Parathyroid adenoma (tissue), 2 donors: ENCODE measurements around the gene BTG2.

Experiments
- H2AFZ ChIP-seq: fragments of 300-600 bp; sonication (generic); one replicate; pipeline ENCODE4 v1.7.0; 2017; ENCODE audit warnings: antibody characterized with exemption, mild to moderate bottlenecking
- H3K27ac ChIP-seq: fragments of 300-600 bp; sonication (generic); one replicate; pipeline ENCODE4 v1.7.0; 2017
- H3K27me3 ChIP-seq: fragments of 300-600 bp; sonication (generic); one replicate; pipeline ENCODE4 v1.7.0; 2017; ENCODE audit warnings: low read length; ENCODE audit not compliant: control insufficient read depth, insufficient read depth
- H3K36me3 ChIP-seq: fragments of 300-600 bp; sonication (generic); one replicate; pipeline ENCODE4 v1.7.0; 2017; ENCODE audit warnings: low read length; ENCODE audit not compliant: control insufficient read depth, insufficient read depth
- H3K4me1 ChIP-seq: fragments of 300-600 bp; sonication (generic); one replicate; pipeline ENCODE4 v1.7.0; 2017; ENCODE audit warnings: control low read depth
- H3K4me2 ChIP-seq: fragments of 300-600 bp; sonication (generic); one replicate; pipeline ENCODE4 v1.7.0; 2017; ENCODE audit warnings: low read length
- H3K4me3 ChIP-seq: fragments of 300-600 bp; sonication (generic); one replicate; pipeline ENCODE4 v1.7.0; 2017; ENCODE audit warnings: low read depth, low read length
- H3K79me2 ChIP-seq: fragments of 300-600 bp; sonication (generic); one replicate; pipeline ENCODE4 v1.7.0; 2017; ENCODE audit warnings: control low read depth
- H3K9ac ChIP-seq: fragments of 300-600 bp; sonication (generic); one replicate; pipeline ENCODE4 v1.7.0; 2017; ENCODE audit warnings: mild to moderate bottlenecking
- H3K9me3 ChIP-seq: fragments of 300-600 bp; sonication (generic); one replicate; pipeline ENCODE4 v1.7.0; 2017; ENCODE audit warnings: low read length; ENCODE audit not compliant: control insufficient read depth
- CTCF ChIP-seq: fragments of 300-600 bp; sonication (generic); IDR thresholded peaks from one replicate; pipeline ENCODE4 v1.7.0; 2017; ENCODE audit warnings: antibody characterized with exemption, mild to moderate bottlenecking
- donor health status: primary hyperparathyroidism.

The BTG2 gene

DNA sequence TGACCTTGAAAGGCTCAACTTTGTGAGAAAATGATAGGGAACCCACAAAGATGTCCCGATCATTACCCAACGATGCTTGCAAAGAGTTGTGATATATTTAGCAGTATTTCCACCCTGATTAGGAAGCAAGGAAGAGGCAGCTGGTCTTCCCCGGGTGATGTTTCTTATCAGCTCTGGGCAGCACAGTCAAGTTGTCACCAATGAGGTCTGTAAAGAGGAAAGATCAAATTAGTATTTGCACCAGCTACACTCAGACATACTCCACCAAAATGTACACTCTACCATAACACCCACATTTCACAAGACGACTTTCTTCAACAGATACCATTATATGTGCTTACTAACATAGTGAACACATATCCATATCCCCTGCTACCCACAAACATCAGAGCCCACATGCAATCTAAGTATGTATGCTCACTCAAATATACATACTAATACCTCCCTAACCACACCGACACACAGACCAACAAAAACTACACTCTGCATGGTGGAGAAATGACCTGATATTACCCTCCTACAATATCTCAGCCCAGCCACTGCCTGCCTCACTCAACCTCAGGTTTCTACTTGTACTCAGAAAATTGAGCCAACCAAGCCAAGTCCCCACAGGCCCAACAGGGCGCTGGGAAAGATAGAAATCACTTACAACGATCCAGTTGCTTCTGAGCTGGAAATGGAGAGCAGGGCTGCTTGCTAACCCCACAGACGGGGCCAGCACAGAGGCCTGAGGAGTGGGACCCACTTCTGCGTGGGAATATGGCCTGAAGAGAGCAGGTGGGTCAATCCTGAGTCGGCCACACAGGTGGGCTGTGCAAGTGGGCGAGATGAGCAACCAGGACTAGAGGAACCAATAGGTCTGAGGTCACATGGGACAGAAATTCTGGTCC lies 4.6 kb upstream of the BTG2 start:
- H3K9ac ChIP-seq = no peak overlapping the region
- no peak overlapping the region for H3K4me2 ChIP-seq
- TF ChIP-seq CTCF = no peak
- no peak overlapping the region for H3K4me3 ChIP-seq
- H3K27me3 ChIP-seq = no peaks in the 10 kb centered on the region
- no peaks in the 10 kb centered on the region for H3K79me2 ChIP-seq
- no peaks in the 10 kb centered on the region for H3K36me3 ChIP-seq
- H3K27ac ChIP-seq = no peak overlapping the region
- H3K4me1 ChIP-seq = peaks cover 4% of the 10 kb centered on the region
- H3K9me3 ChIP-seq = no peaks in the 10 kb centered on the region
- peak overlapping the region; percentile 56 for H2AFZ ChIP-seq

DNA sequence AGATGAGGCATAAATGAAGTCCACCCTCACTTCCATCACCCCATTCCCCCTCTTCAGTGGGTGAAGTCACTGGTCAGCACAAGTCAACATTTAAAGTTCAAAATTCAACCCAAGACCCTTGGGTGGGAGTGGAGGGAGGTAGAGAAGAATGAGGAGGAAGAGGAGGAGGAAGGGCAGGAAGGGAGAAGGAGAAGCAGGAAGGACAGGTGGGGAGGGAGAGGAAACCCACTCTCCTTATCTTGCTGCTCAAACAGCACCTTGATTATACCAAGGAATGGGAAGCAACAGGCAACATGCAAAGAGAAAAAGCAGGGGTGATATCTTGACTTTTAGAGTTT lies 4.0 kb upstream of the BTG2 start:
- no peak for TF ChIP-seq CTCF
- no peak overlapping the region for H3K27ac ChIP-seq

DNA sequence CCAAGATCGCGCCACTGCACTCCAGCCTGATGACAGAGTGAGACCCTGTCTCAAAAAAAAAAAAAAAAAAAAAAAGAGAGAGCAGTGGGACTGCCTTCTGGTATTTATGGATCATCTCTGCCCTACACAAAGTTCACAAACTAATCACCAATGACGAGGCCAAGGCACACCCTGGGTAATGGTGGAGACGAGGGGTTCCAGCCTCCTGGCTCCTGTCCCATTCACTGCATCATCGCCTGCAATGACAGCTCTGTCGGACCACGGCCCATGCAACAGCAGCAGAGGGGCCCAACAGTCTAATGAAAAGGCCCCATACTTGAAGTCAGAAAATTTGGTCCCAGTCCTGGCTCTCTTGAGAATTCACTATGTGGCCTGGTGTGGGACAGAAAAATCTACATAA lies 2.9 kb upstream of the BTG2 start:
- Histone ChIP-seq H3K9ac (no peak overlapping the region), H3K36me3 (no peaks in the 10 kb centered on the region), H3K79me2 (no peaks in the 10 kb centered on the region), H3K4me3 (no peak overlapping the region), H3K9me3 (no peaks in the 10 kb centered on the region), H3K27ac (no peak overlapping the region), H3K4me1 (peaks cover 8% of the 10 kb centered on the region), H3K27me3 (no peaks in the 10 kb centered on the region), H3K4me2 (no peak overlapping the region), H2AFZ (no peak overlapping the region)
- no peak for TF ChIP-seq CTCF

More for the DNA sequence above, 4.0 kb upstream of the BTG2 start:
- Histone ChIP-seq H3K4me1 (peaks cover 4% of the 10 kb centered on the region), H3K9ac (no peak overlapping the region), H3K4me3 (no peak overlapping the region), H3K27me3 (no peaks in the 10 kb centered on the region), H3K9me3 (no peaks in the 10 kb centered on the region), H2AFZ (no peak overlapping the region), H3K4me2 (no peak overlapping the region), H3K36me3 (no peaks in the 10 kb centered on the region), H3K79me2 (no peaks in the 10 kb centered on the region)

DNA sequence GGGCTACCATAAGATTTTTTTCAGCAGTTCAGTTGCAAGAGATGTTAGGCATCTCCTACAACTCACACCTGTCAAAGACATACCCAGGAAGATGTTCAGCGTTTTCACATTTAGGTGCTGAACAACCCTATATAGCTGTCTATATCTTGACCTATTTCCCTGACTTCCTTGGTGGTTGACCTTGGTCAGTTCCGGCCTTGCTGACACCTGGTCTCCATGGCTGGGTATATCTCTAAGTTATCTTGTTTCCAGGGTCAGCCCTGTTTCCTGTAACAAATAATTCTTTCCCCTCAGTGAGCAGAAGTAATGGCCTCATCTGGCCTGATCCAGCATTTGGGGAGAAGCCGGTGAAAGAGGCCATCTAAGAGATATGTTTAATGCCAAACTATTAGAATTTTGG lies 2.4 kb upstream of the BTG2 start:
- Histone ChIP-seq H3K27me3 (no peaks in the 10 kb centered on the region), H3K4me3 (no peak overlapping the region), H3K27ac (no peak overlapping the region), H3K36me3 (no peaks in the 10 kb centered on the region), H3K9me3 (no peaks in the 10 kb centered on the region), H2AFZ (no peak overlapping the region), H3K79me2 (no peaks in the 10 kb centered on the region), H3K4me2 (no peak overlapping the region), H3K9ac (no peak overlapping the region), H3K4me1 (peaks cover 8% of the 10 kb centered on the region)
- TF ChIP-seq CTCF = no peak
